Stimulated activated CD8-positive, alpha-beta memory T cell treated with anti-CD3 and anti-CD28 coated beads, Interleukin-12 subunit alpha, Interleukin-12 subunit beta, amount 100 ng/mL, for 24 hours (primary cell): ENCODE data around the gene BFSP2.

Experiments
- DNase-seq: peaks from one replicate; pipeline ENCODE4 v3.0.0-alpha.2; 2020; ENCODE audit errors: extremely low read depth

Gene BFSP2

DNA sequence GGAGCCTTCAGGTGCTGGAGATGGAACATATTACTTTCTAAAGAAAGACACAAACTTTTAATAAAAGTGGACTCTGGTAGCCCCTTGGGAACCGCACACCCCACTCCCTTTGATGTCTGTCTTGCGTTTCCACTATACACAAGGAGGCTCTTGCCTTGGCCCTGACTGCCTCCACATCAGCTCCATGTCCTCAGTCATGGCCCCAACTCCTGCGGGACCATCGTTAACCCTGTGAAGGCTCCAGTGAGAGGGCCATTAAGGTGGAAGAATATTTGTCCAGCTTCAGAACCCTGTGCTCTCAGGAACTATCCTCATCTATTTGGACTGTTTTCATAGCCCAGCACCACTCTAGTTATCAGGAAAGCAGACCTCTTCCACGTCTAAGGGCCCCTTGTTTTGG, 16.1 kb upstream of the BFSP2 start:
- no peak for DNase-seq

DNA sequence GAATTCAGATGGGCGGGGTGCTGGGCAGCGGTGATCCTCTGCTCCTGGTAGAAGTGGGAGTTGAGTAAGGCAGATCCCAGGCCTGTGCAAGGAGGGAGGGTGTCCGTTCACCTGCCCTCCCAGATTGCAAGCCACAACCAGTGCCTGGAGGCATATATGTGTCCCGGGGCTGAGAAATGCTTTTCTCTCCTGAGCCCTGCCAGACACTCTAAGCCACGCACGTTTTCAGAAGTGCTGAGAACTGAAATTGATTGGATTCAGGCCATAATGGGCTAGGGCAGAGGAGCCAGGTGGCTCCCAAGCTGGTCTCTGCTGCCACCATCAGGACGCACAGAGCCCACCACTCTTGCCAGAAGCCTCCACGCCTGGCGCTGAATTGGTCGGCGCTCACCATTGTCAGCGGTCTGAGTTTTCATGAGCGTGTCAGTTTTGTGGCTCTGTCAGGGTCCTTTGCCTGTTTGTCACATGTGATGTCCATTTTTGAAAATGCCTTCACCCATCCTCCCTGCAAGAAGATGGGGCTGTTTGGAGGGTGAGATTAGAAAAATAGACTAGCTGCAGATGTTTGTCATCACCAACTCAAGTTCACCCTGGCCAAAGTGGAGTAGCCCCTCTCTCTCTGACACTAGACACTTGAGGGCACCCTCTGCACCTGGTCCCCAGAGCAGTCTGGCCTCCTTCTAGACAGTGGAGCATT, 15.4 kb upstream of the BFSP2 start:
- no peak for DNase-seq

DNA sequence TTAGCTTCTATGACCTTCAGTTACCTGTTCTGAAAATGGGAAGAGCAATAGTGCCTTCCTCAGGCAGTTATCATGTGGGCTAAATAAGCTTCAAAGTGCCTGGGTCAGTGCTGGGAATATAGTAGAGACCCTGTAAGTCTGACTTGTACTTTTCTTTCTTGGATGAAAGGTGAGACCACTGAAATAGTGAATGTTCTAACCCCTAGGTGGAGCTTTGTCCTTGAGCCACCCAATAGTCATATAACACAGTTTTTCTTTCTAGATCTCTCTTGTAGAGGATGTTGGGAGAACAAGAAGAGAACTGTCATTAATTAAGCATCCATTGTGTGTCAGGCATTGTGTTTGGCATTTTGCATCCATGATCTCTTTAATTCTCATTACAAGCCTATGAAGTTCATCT, 13.0 kb upstream of the BFSP2 start:
- DNase-seq = no peak

DNA sequence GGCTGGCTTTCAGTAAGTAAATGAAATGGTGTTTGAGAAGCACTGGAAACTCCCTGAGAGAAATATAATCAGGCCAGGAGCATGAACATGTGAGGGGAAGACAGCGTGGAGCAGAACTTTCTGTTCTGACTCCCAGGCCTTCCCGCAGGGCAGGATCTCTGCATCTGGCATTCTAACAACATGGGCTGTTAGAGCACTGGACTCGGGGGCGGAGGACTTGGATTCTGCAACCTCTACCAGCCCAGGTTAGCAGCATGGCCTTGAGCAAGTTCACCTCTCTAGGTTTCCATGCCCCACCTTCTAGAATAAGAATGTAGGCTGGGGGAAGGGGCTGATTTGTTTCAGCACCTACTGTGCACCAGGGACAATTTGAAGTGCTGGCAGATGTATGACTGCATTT, 12.5 kb upstream of the BFSP2 start:
- no peak for DNase-seq

DNA sequence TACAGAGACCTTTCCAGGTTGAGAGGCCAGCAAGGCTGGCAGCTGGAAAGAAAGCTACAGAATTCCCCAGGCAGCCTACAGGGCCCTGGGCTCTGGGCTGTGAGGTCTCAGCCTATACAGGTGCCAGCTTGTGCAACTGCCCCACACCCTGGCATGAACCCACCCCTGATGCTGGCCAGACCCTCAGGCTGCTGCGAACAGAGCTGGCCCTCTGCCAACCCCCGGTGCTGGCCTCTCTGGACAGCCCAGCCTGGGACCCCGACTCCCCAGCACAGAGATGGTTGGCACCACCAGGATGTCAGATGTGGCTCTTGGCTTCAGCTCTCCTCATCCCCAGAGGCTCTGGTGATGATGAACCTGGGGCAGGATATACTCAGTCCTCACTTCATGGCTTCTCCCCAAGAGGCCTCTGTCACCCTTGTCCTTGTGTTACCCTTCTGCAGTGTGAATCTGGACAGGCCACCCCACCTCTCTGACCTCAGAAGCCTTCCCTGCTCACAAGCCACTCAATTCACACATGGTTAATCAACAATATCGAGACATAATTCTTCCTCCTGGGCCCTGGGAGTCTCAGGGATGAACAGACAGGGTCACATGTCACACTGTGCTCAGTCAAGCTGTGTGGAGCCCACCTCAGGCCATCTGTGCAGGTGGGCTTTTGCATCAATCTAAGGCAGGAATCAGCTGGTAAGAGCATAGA, 11.0 kb upstream of the BFSP2 start:
- DNase-seq = no peak

DNA sequence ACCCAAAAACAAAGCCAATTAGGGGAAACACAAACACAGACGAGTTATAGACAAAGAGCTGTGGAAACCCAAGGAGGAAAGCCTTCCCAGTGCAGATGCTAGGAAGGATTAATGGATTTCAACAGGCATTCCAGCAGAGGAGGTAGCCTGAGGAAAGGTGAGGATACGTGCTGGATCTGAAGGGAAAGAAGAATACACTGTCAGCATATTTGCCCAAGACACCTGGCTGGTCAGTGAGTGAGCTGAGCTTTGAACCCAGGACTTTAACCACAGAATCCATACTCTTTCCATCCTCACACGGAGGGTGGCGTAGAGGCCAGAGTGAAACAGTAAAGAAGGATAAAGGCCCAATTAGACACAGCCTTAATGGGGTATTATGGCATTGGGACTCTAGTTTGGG, 9.1 kb upstream of the BFSP2 start:
- DNase-seq = no peak

DNA sequence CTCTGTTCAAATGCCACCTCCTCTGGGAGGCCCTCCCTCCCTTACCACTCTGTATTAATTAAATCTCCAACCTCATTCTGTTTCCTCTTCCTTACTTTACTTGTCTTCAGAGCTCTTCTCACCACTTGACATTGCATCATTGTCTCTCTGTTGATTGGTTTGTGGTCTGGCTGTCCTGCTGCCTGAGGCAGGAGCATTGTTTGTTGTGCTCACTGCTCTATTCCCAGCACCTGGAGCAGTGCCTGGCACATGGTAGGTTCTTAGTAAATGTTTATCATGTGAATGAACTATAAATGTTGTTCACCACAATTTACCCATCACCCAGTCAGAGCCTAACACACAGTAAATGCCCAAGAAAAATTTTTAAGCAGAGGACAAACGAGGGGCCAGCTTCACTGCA, 6.7 kb upstream of the BFSP2 start:
- no peak for DNase-seq

DNA sequence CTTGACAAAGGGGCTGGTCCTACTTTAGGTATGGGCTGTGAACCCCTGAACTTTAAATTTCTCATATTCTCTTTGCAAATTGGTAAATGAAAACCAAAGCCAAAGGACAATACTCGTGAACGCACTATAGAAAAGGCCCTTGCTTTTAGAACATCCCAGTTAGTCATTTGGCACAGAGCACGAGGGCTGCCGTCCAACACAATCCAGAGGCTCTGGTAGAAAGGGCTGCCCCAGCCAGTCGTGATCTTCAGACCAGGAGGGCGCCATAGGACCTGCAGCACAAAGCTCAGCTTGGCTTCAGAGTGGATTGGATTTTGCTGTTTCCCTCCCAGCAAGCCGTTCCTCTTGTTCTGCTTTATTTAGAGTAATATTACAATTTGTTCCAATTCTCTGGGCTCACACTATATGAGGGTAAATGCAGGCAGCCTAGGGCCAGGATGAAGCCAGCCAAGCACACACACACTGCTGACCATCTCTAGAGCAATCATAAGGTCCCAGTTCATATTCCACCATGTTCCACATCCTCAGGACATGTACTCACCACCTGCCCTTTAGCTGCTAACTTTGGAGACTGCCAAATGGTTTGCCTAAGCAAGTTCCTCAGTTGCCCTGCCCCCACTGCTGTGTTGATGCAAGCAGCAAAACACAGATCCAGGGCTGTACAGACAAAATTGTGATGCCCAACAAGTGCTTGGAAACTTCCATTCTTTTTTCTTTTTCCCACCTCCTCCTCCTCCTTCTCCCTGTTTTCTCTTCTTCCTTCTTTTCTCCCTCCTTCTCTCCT, 6.0 kb upstream of the BFSP2 start:
- DNase-seq = no peak

DNA sequence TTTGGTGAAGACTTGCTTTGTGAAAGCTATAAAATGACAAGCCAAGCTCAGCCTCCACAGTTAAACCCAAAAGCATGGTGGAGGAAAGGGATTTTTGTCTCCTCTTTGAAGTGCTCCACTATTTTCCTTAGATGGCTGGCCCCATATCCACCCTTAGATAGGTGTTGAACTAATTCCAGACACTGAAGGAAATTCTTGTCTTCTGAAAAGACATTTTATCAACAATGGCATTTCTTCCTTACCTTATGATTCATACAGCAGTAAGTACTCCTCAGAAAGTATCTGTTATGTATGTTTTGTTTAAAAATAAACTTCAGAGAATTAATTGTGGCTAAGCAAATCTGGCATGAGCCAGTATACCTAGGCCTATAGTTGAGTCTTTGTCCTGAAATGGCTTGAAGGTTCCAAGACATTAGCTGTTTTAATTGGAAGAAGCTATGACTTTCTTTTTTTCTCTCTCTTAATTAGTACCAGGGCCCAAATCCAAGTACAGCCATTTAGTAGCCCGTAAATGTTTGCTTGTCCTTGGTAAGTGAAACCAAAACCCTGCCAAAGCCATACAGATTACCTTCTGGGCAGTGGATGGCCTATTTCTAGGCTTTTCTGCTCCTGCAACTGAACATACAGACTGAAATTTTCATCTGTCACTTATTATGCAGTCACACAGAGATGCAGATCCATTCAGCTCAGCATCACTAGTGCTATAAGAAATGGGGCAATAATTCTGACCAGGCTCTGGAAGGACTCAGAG, 5.1 kb upstream of the BFSP2 start:
- no peak for DNase-seq

DNA sequence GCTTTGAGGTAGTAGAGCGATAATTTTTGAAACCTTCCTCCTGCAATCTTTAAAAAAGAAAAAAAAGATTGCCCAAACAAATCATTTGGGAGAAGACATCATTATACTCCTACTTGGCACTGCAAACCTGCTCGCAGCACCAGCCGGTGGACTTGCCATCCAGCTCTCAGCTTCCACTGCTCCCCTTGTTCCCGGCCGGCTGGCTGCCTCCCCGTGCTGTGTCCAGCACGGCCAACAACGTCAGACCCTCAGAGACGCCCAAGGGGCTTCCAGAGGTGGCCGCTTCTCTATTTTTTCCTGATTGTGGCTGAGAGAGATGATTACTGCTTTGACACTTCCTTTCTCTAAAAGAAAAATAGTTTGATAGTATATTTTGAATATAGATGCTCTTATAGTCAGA, 3.0 kb upstream of the BFSP2 start:
- DNase-seq = no peak

DNA sequence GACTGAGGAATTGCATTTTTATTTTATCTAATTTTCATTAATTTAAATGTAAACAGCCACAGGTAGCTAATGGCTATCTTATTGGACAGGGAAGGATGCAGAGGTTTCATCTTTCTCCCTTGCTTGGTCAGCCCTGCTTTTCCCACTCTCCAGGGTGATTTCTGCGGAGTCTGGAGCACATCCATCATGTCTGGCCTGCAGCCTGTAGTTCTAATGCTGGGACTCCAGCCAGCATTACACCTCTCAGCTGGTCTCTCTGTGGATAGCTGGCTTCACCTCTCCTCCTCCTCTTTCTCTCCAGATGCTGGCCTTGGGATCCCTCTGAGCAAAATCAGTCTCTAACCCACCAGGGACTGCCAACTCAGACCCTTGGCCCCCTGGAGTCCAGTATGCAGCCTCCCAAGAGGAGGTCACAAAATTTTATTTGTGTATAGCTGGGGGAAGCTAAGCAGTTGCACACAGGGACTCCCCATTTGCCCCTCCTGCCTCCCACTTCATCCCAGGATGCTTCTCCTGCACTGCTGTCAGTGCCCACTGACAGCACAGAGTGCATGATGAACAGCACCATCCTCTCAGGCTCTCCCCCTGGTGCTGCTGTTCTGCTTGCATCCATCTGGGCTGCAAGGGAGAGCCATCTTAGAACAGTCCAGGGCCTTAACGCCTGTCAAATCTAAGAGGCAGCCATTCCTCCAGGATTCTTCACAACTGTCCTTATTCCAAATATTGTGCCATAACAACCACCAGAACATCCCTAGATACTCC, 1.7 kb downstream of the BFSP2 start:
- no peak for DNase-seq

DNA sequence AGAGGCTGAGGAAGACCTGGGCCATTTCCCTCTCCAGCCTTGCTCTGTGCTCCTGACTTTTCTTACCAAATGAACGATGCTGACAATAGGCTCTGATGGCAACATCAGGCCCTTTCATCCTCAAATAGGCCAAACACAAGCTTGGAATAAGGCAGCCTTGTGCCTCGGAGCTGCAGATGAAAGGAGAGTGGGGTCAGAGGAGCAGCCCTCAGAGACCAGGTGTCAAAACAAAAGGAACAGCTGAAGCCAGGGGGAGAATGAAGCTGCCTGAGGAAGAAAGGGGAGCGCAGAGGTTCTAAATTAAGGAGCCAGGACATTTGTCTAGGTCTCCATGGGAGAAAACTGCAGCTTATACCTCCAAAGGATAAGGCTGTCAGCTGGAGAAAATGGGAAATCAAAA, 5.1 kb downstream of the BFSP2 start:
- no peak for DNase-seq

DNA sequence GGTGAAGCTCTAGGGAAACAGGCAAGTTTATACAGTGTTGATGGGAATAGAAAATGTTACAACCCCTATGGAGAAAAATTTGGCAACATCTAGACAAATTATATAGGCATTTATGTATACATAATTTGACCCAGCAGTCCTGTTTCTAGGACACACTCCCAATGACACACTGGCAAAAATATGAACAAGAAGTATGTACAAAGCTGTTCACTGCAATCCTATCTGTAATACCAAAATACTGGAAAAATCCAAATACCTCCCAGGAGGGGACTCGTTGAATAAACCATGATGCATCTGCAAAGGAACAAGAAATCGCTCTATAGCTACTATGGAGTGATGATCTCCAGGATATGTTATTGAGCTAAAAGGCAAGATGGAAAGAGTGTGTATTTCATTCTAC, 8.5 kb downstream of the BFSP2 start:
- DNase-seq = no peak

DNA sequence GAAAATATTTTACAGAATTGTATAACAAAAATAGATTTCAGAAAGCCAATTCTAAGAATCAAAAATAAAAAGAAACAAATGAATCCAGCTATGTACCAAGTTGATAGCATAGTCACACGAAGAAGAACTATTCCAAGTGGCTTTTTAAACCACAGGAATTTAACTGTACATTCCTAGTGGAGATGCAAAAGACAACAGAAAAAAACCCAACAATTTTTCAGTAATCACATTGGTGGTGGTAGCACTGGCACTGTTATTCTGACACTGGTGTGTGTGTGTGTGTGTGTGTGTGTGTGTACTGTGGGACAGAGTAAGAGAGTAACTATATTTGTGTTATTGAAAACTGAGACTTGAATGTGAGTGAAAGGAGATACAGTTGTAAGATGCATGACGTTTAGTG, 9.1 kb downstream of the BFSP2 start:
- DNase-seq = no peak

DNA sequence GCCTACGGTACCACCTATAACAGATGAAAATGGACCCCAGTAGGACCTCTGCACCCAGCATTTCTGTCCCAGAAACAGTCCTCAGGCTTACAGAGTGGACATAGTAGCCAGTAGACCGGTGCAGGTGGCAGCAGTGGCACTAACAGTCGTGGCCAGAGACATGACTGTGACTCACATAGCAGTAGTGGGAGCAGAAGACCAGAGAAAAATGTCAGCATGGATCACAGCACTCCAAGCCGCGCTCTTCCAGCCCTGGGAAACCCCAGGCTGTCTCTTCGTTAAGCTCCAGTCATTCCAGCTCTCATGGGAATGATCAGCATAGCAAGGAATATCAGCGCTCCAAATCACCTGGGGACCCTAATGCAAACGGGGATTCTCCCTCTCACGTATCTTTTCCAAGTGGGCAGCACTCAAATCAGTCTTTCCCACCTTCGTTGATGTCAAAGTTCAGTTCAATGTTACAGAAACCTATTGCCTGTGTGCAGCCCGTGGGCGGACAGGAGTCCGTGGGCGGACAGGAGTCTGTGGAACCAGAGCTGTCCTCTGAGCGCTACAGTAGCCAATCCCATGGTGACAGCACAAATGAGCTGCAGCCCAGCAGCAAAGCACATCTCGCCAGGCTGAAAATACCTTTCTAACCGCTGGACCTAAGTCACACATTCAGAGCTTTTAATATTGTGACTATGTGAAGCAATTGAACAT, 10.5 kb downstream of the BFSP2 start:
- no peak for DNase-seq

DNA sequence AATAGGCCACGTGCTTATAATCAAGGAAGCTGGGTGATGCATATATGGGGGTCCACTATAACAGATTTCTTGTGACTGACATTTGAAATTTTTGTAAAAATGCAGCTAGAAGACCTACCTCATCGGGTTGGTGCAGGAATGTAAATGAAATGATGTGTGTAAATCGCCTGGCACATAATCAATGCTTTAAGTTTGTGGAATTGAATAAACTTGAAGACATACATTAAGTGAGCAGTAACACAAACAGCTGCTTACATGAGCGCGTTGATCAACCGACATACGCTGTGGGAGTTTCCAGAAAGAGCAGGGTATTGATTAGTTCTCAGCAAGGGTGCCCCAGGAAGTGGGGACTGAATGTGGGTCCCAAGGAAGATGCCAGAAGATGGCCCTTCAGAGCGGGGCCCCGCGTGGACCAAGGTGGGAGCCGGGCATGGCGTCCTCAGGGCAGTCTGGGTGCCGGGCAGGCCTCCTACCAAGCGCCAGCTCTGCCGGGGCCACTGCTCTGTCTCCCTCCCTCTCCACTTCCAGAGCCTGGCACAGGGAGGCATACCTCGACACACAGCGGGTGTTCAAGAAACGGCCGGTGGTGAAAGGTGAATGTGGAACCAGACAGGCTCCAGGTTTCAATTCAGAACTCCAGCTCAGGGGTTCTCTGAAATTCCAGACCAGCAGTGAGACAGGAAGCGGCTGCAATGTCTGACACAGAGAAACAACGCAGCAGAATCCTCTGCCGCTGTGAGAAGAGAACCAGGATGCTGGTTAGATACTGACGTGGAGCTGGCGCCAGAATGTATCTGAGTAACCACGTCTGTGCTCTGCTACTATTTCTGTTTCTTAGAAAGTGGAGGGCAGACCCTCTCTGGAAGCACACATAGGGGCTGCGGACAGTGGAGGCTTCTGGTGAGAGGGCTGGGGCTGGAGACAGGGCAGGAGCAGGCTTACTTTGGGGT, 12.6 kb downstream of the BFSP2 start:
- no peak for DNase-seq

DNA sequence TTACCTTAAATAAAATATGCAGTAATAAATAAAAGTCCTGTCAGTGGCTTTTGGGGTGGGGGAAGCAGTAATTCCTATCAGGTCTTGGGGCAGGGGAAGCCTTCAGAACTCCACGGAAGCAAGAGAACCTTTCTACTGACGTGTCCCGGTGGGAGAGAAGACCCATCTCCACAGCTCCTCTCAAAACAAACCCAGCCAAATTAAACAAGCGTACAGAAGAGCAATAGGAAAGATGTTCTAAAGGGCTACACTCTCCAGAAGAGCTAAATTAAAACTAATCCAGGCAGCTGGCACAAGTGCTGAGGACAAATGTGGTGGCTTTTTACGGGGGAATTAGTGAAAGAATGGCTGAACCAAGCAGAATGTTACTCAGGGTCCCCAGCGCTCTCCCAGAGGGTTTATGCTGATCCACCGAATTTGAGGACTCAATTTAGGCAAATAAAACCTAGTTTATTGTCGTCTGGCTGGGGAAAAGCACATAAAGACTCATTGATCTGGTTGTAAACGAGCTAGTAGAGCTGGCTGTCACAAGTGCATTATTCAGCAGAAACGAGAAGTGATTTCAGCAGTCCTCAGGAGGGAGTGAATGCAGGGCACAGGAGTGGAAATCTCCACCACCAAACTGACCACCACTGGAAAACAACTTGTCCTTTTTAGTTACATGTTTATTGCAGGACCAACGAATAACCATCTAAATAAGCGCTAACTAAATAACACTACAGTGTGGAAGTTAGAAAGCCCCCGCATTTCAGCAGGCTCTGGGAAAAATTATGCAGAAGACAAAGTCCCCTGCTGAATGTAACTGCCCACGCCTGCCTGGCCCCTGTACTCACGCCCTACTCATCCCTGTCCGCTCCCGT, 13.5 kb downstream of the BFSP2 start:
- DNase-seq = no peak

DNA sequence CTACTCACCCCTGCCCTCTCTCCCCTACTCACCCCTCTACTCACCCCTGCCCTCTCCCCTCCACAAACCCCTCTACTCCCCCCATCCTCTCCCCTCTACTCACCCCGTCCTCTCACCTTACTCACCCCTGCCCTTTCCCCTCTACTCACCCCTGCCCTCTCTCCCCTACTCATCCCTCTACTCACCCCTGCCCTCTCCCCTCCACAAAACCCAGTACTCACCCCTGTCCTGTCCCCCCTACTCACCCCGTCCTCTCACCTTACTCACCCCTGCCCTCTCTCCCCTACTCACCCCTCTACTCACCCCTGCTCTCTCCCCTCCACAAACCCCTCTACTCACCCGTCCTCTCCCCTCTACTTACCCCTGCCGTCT, 14.2 kb downstream of the BFSP2 start:
- DNase-seq = no peak

DNA sequence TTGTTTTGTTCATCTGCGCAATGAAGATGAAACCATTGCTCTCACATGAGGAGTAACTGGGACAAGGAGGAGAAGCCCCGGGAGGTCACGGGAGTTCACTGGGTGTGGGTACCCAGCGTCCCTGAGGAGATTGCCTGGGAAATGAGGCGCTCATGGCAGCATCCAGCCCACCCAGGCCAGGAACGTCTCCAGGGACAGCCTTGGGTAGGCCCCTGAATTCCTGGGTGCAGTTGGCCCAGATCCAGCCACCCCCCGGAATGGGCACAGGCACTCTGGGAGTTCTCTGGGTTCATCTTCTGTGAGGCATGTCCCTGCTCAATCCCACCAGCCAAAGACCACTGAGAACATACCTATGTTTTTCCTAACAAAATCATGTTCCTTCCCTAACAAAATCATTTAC, 18.5 kb downstream of the BFSP2 start:
- DNase-seq = no peak
